H9 (cell line): Measurements from ENCODE around the gene ZBTB8A. TPM values are rescaled to one million over a fixed set of nuclear protein-coding genes. Genes with fewer than 3 reads are reported as not detected.
"Not testable (repeated sequence)": the region's sequence is repeated elsewhere in the genome, so short reads cannot be mapped to it uniquely, and the experiment has no call there.

Experiments
- DNase-seq: peaks from one replicate; pipeline ENCODE4 v3.0.0-alpha.2; 2017
- H2AFZ ChIP-seq: one replicate; pipeline ENCODE4 v1.6.1; 2013; ENCODE audit warnings: mild to moderate bottlenecking, low read length, control low read depth, moderate library complexity
- H2AK5ac ChIP-seq: 2 replicates; pipeline ENCODE4 v1.6.1; 2013; ENCODE audit warnings: low read length, control low read depth, mixed read lengths; ENCODE audit not compliant: insufficient read length
- H2BK120ac ChIP-seq: one replicate; pipeline ENCODE4 v1.6.1; 2013; ENCODE audit warnings: low read depth, mild to moderate bottlenecking, low read length, control low read depth, inconsistent platforms; ENCODE audit not compliant: poor library complexity, severe bottlenecking
- H2BK12ac ChIP-seq: 2 replicates; pipeline ENCODE4 v1.6.1; 2013; ENCODE audit warnings: low read length, control low read depth, mixed read lengths, low read depth; ENCODE audit not compliant: insufficient read length
- H2BK15ac ChIP-seq: 2 replicates; pipeline ENCODE4 v1.6.1; 2013; ENCODE audit warnings: low read depth, low read length, control low read depth
- H2BK20ac ChIP-seq: one replicate; pipeline ENCODE4 v1.6.1; 2013; ENCODE audit warnings: low read depth, mild to moderate bottlenecking, low read length, control low read depth, inconsistent platforms; ENCODE audit not compliant: poor library complexity, severe bottlenecking
- H2BK5ac ChIP-seq: 2 replicates; pipeline ENCODE4 v1.6.1; 2013; ENCODE audit warnings: low read length, control low read depth, mixed read lengths; ENCODE audit not compliant: insufficient read length
- H3K14ac ChIP-seq: 2 replicates; pipeline ENCODE4 v1.6.1; 2013; ENCODE audit warnings: low read length, control low read depth; ENCODE audit not compliant: insufficient read depth
- H3K18ac ChIP-seq: 2 replicates; pipeline ENCODE4 v1.6.1; 2013; ENCODE audit warnings: low read depth, mild to moderate bottlenecking, mixed read lengths, low read length, control low read depth; ENCODE audit not compliant: insufficient read length
- H3K23ac ChIP-seq: 2 replicates; pipeline ENCODE4 v1.6.1; 2013; ENCODE audit warnings: low read length, control low read depth, mixed read lengths, low read depth; ENCODE audit not compliant: insufficient read length
- H3K23me2 ChIP-seq: 2 replicates; pipeline ENCODE4 v1.6.1; 2013; ENCODE audit warnings: low read depth, mild to moderate bottlenecking, mixed read lengths, low read length, control low read depth; ENCODE audit not compliant: insufficient read length, poor library complexity, severe bottlenecking
- H3K27ac ChIP-seq: 2 replicates; pipeline ENCODE4 v1.5.1; 2013; ENCODE audit warnings: low read length, control low read depth, mixed read lengths, low read depth; ENCODE audit not compliant: insufficient read length
- H3K27me3 ChIP-seq: 2 replicates; pipeline ENCODE4 v1.6.1; 2013; ENCODE audit warnings: low read length, control low read depth, inconsistent platforms; ENCODE audit not compliant: insufficient read depth
- H3K4ac ChIP-seq: 2 replicates; pipeline ENCODE4 v1.6.1; 2013; ENCODE audit warnings: low read depth, mild to moderate bottlenecking, control low read depth, inconsistent platforms, low read length, moderate library complexity
- H3K4me1 ChIP-seq: 2 replicates; pipeline ENCODE4 v1.6.1; 2013; ENCODE audit warnings: low read length, control low read depth, inconsistent platforms; ENCODE audit not compliant: insufficient read depth
- H3K4me2 ChIP-seq: 2 replicates; pipeline ENCODE4 v1.6.1; 2013; ENCODE audit warnings: low read length, control low read depth, mixed read lengths; ENCODE audit not compliant: insufficient read length, insufficient read depth
- H3K56ac ChIP-seq: 2 replicates; pipeline ENCODE4 v1.6.1; 2013; ENCODE audit warnings: low read depth, mild to moderate bottlenecking, mixed read lengths, low read length, control low read depth; ENCODE audit not compliant: insufficient read length
- H3K79me1 ChIP-seq: 2 replicates; pipeline ENCODE4 v1.6.1; 2013; ENCODE audit warnings: low read depth, mild to moderate bottlenecking, moderate library complexity, low read length, control low read depth, inconsistent platforms; ENCODE audit not compliant: insufficient read depth, poor library complexity, severe bottlenecking
- H3K79me2 ChIP-seq: 2 replicates; pipeline ENCODE4 v1.6.1; 2013; ENCODE audit warnings: low read length, control low read depth, inconsistent platforms; ENCODE audit not compliant: insufficient read depth
- H3K9ac ChIP-seq: 2 replicates; pipeline ENCODE4 v1.6.1; 2013; ENCODE audit warnings: low read length, control low read depth, mixed read lengths; ENCODE audit not compliant: insufficient read length; ENCODE audit errors: extremely low read depth
- H3K9me3 ChIP-seq: one replicate; pipeline ENCODE4 v1.6.1; 2013; ENCODE audit warnings: low read depth, low read length, inconsistent platforms; ENCODE audit not compliant: control insufficient read depth
- H3T11ph ChIP-seq: one replicate; pipeline ENCODE4 v1.6.1; 2013; ENCODE audit warnings: mild to moderate bottlenecking, low read length, control low read depth, inconsistent platforms
- H4K20me1 ChIP-seq: one replicate; pipeline ENCODE4 v1.6.1; 2013; ENCODE audit not compliant: control insufficient read depth, insufficient read length, insufficient read depth
- H4K5ac ChIP-seq: 2 replicates; pipeline ENCODE4 v1.6.1; 2013; ENCODE audit warnings: low read depth, mild to moderate bottlenecking, mixed read lengths, low read length, control low read depth; ENCODE audit not compliant: insufficient read length
- H4K8ac ChIP-seq: replicated peaks from 2 replicates; pipeline ENCODE4 v1.6.1; 2013; ENCODE audit warnings: low read length, control low read depth, mixed read lengths, low read depth; ENCODE audit not compliant: insufficient read length
- H4K91ac ChIP-seq: 2 replicates; pipeline ENCODE4 v1.6.1; 2013; ENCODE audit warnings: low read depth, mild to moderate bottlenecking, moderate library complexity, mixed read lengths, low read length, control low read depth; ENCODE audit not compliant: insufficient read length
- H3K27ac Mint-ChIP-seq, 3 experiments: 2 replicates in 2 of 3; 3 replicates in 1 of 3; pipeline ENCODE4 v1.8.0; 2020 to 2021; ENCODE audit warnings: mixed read lengths in 3 of 3, mild to moderate bottlenecking in 1 of 3, moderate library complexity in 1 of 3
- H3K27me3 Mint-ChIP-seq: 2 replicates; pipeline ENCODE4 v1.8.0; 2021; ENCODE audit warnings: low read depth, mild to moderate bottlenecking, moderate library complexity, mixed read lengths
- H3K36me3 Mint-ChIP-seq, 3 experiments: 2 replicates in 2 of 3; 3 replicates in 1 of 3; pipeline ENCODE4 v1.8.0; 2020 to 2021; ENCODE audit warnings: low read depth in 3 of 3, mixed read lengths in 3 of 3; ENCODE audit not compliant: insufficient read depth in 1 of 3
- H3K4me1 Mint-ChIP-seq, 2 experiments: 2 replicates each; pipeline ENCODE4 v1.8.0; 2020; ENCODE audit warnings: mixed read lengths in 2 of 2
- H3K4me3 Mint-ChIP-seq, 2 experiments: 2 replicates in 1 of 2; 3 replicates in 1 of 2; pipeline ENCODE4 v1.8.0; 2020 to 2021; ENCODE audit warnings: mild to moderate bottlenecking in 2 of 2, mixed read lengths in 2 of 2, moderate library complexity in 1 of 2
- H3K9me3 Mint-ChIP-seq, 2 experiments: 2 replicates in 1 of 2; 3 replicates in 1 of 2; pipeline ENCODE4 v1.8.0; 2020; ENCODE audit warnings: mild to moderate bottlenecking in 2 of 2, mixed read lengths in 2 of 2, moderate library complexity in 1 of 2
- WGBS: extraction: QIAGEN DNeasy Blood & Tissue Kit; methylation state at CpG from one replicate; pipeline ENCODE4 v1.1.7; 2013; ENCODE audit warnings: missing lambda C conversion rate, low lambda C conversion rate, mixed read lengths; ENCODE audit not compliant: insufficient read length; ENCODE audit errors: extremely low coverage; 5-methylcytosine and 5-hydroxymethylcytosine counted together
- total RNA-seq: library from RNA; stranded (reverse); gene quantifications from 2 replicates; pipeline ENCODE4 v1.2.1, GENCODE V29; 2021
- TF ChIP-seq, protein P1 (sequence below): fragments of 200-600 bp; sonication (generic); conservative IDR thresholded peaks from 3 replicates; pipeline ENCODE4 v1.8.0; 2021; ENCODE audit warnings: antibody characterized with exemption, mild to moderate bottlenecking

ZBTB8A gene
- total RNA-seq, 1 experiment from 2014 or later, result 11.3 TPM

- Mint-ChIP-seq H3K36me3 (peaks cover 0 to 12% (median 6%) of the 10 kb centered on the region in 3 experiments; a peak in 4 of 7 replicates), H3K4me3 (no peak overlapping the region), H3K27me3 (no peaks in the 10 kb centered on the region), H3K4me1 (peaks cover 34 to 37% of the 10 kb centered on the region in 2 experiments), H3K9me3 (no peaks in the 10 kb centered on the region), H3K27ac (peak overlapping the region in 1 of 3 experiments; percentile 67; a peak in 1 of 7 replicates)
- H3K79me1 ChIP-seq, result peaks cover 3% of the 10 kb centered on the region
- H3K18ac ChIP-seq, result no peak overlapping the region
- no peak overlapping the region for H2BK20ac ChIP-seq
- H3K27ac ChIP-seq, result no peak overlapping the region
- no peak overlapping the region for H4K5ac ChIP-seq
- no peaks in the 10 kb centered on the region for H3K9me3 ChIP-seq
- no peak overlapping the region for H2BK5ac ChIP-seq
- H3K4me2 ChIP-seq, result no peak overlapping the region
- no peak overlapping the region for H4K8ac ChIP-seq
- no peak overlapping the region for H3K9ac ChIP-seq
- no peak overlapping the region for H3T11ph ChIP-seq
- H4K20me1 ChIP-seq, result no peaks in the 10 kb centered on the region
- no peaks in the 10 kb centered on the region; the same call in 1 of the 2 replicates for H3K4me1 ChIP-seq
- no peaks in the 10 kb centered on the region for H3K23me2 ChIP-seq
- H3K27me3 ChIP-seq, result no peaks in the 10 kb centered on the region
- no peak overlapping the region for H2AK5ac ChIP-seq
- no peak overlapping the region for H3K4ac ChIP-seq
- no peak overlapping the region for H3K14ac ChIP-seq
- no peak overlapping the region for H2BK12ac ChIP-seq
- H2AFZ ChIP-seq, result no peak overlapping the region
- H2BK120ac ChIP-seq, result no peak overlapping the region
- no peak for DNase-seq
- no peak overlapping the region for H3K56ac ChIP-seq
- no peak overlapping the region for H3K23ac ChIP-seq
- no peak overlapping the region for H2BK15ac ChIP-seq
- TF ChIP-seq, protein P1, sequence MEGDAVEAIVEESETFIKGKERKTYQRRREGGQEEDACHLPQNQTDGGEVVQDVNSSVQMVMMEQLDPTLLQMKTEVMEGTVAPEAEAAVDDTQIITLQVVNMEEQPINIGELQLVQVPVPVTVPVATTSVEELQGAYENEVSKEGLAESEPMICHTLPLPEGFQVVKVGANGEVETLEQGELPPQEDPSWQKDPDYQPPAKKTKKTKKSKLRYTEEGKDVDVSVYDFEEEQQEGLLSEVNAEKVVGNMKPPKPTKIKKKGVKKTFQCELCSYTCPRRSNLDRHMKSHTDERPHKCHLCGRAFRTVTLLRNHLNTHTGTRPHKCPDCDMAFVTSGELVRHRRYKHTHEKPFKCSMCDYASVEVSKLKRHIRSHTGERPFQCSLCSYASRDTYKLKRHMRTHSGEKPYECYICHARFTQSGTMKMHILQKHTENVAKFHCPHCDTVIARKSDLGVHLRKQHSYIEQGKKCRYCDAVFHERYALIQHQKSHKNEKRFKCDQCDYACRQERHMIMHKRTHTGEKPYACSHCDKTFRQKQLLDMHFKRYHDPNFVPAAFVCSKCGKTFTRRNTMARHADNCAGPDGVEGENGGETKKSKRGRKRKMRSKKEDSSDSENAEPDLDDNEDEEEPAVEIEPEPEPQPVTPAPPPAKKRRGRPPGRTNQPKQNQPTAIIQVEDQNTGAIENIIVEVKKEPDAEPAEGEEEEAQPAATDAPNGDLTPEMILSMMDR, result no peak
- H4K91ac ChIP-seq, result no peak overlapping the region
- peaks cover 3% of the 10 kb centered on the region for H3K79me2 ChIP-seq
- WGBS, result no CpG with 5 or more reads among the region's 1 CpG
These were observed 100.4 kb downstream of the ZBTB8A start for GRCh38 chr1:32639489-32640075.

DNA sequence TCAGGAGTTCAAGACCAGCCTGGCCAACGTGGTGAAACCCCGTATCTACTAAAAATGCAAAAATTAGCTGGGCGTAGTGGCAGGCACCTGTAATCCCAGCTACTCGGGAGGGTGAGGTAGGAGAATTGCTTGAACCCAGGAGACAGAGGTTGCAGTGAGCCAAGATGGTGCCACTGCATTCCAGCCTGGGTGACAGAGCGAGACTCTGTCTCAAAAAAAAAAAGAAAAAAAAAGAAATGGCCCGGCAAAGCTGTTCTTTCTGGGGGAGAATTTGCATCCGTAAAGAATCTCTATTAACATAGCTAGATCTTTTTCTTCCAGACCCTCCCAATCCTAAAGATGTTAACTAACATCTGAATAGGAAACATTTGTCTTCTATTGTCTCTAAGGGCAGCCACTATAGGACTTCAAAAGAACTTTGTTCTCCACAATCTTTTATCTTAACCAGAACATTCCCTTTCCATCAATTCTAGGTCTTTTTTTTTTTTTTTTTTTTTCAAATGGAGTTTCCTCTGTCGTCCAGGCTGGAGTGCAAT, 103.1 kb downstream of the ZBTB8A start:
- not testable (repeated sequence) for H3K4me2 ChIP-seq, H3K4me1 ChIP-seq, H2BK20ac ChIP-seq, H4K20me1 ChIP-seq, H3K9me3 ChIP-seq, H3K79me1 ChIP-seq, H3K56ac ChIP-seq, H4K5ac ChIP-seq, H3K23me2 ChIP-seq, H3K4ac ChIP-seq, H3K14ac ChIP-seq, H3K27me3 Mint-ChIP-seq, H3K9ac ChIP-seq, H4K8ac ChIP-seq, H2BK5ac ChIP-seq, H3K18ac ChIP-seq, DNase-seq, H3K79me2 ChIP-seq, H3T11ph ChIP-seq, H2BK12ac ChIP-seq, H3K27ac ChIP-seq, H2BK15ac ChIP-seq, H3K23ac ChIP-seq, H2AK5ac ChIP-seq, H3K27me3 ChIP-seq, H3K9me3 Mint-ChIP-seq, H4K91ac ChIP-seq, H2AFZ ChIP-seq, H2BK120ac ChIP-seq
- Mint-ChIP-seq H3K4me3 (peak overlapping the region; percentile 6 to 17; a peak in 3 of 5 replicates), H3K4me1 (peaks cover 17 to 19% of the 10 kb centered on the region in 2 experiments), H3K27ac (peak overlapping the region in 2 of 3 experiments; percentile 23 to 53; a peak in 2 of 7 replicates), H3K36me3 (peaks cover 7 to 18% (median 9%) of the 10 kb centered on the region in 3 experiments; a peak in 6 of 7 replicates)
- no CpG with 5 or more reads among the region's 8 CpGs for whole genome bisulfite sequencing
